GM12878 (cell line): ENCODE data around the gene LASP1NB.

ENCODE experiments used
- BRCA1 ChIP-seq: IDR thresholded peaks from 2 replicates; pipeline ENCODE4 v1.6.1; 2011; ENCODE audit warnings: low read depth, low read length, improper control_type of control experiment
- CHD2 ChIP-seq: IDR thresholded peaks from 2 replicates; pipeline ENCODE4 v1.6.1; 2011; ENCODE audit warnings: low read depth, low read length, improper control_type of control experiment, borderline replicate concordance
- ESRRA ChIP-seq: IDR thresholded peaks from 2 replicates; pipeline ENCODE4 v1.6.1; 2012; ENCODE audit warnings: mild to moderate bottlenecking, low read length, improper control_type of control experiment
- FOXM1 ChIP-seq: IDR thresholded peaks from 2 replicates; pipeline ENCODE4 v1.6.1; 2012; ENCODE audit warnings: low read depth, mild to moderate bottlenecking, inconsistent platforms, low read length, moderate library complexity
- KLF5 ChIP-seq: fragments of 450-650 bp; IDR thresholded peaks from 2 replicates; pipeline ENCODE4 v1.6.1; 2014; ENCODE audit warnings: mild to moderate bottlenecking; ENCODE audit not compliant: partially characterized antibody
- NR2F1 ChIP-seq: fragments of 450-650 bp; conservative IDR thresholded peaks from 2 replicates; pipeline ENCODE4 v1.6.1; 2017; ENCODE audit warnings: mild to moderate bottlenecking
- RUNX3 ChIP-seq: IDR thresholded peaks from 2 replicates; pipeline ENCODE4 v1.6.1; 2012; ENCODE audit warnings: low read length, inconsistent platforms
- SUZ12 ChIP-seq: fragments of 200-600 bp; sonication (generic); IDR thresholded peaks from one replicate; pipeline ENCODE4 v1.6.1; 2018; ENCODE audit warnings: antibody characterized with exemption, mild to moderate bottlenecking; ENCODE audit not compliant: unreplicated experiment
- YY1 ChIP-seq: IDR thresholded peaks from 2 replicates; pipeline ENCODE4 v1.6.1; 2011; ENCODE audit warnings: low read depth, mild to moderate bottlenecking, low read length
- ZSCAN29 ChIP-seq: fragments of 450-650 bp; IDR thresholded peaks from 2 replicates; pipeline ENCODE4 v1.6.1; 2017; ENCODE audit warnings: mild to moderate bottlenecking, moderate library complexity
- TF ChIP-seq, protein P1 (sequence below): fragments of 450-650 bp; IDR thresholded peaks from 2 replicates; pipeline ENCODE4 v1.6.1; 2018; ENCODE audit warnings: borderline replicate concordance, mild to moderate bottlenecking; ENCODE audit not compliant: partially characterized antibody
- TF ChIP-seq, protein P2 (sequence below): fragments of 450-650 bp; formaldehyde crosslinking; IDR thresholded peaks from 2 replicates; pipeline ENCODE4 v1.4.0; 2022; ENCODE audit warnings: mild to moderate bottlenecking, moderate library complexity
- TF ChIP-seq, protein P3 (sequence below): fragments of 450-650 bp; IDR thresholded peaks from 2 replicates; pipeline ENCODE4 v1.6.1; 2014; ENCODE audit warnings: mild to moderate bottlenecking
- TF ChIP-seq, protein P4 (sequence below): fragments of 450-650 bp; IDR thresholded peaks from 2 replicates; pipeline ENCODE4 v1.6.1; 2017; ENCODE audit warnings: mild to moderate bottlenecking, moderate library complexity
- TF ChIP-seq, protein P5 (sequence below): IDR thresholded peaks from 2 replicates; pipeline ENCODE4 v1.6.1; 2012; ENCODE audit warnings: low read depth, low read length, improper control_type of control experiment
- TF ChIP-seq, protein P6 (sequence below): fragments of 450-650 bp; IDR thresholded peaks from 2 replicates; pipeline ENCODE4 v1.6.1; 2016; ENCODE audit warnings: mild to moderate bottlenecking

The LASP1NB gene

DNA sequence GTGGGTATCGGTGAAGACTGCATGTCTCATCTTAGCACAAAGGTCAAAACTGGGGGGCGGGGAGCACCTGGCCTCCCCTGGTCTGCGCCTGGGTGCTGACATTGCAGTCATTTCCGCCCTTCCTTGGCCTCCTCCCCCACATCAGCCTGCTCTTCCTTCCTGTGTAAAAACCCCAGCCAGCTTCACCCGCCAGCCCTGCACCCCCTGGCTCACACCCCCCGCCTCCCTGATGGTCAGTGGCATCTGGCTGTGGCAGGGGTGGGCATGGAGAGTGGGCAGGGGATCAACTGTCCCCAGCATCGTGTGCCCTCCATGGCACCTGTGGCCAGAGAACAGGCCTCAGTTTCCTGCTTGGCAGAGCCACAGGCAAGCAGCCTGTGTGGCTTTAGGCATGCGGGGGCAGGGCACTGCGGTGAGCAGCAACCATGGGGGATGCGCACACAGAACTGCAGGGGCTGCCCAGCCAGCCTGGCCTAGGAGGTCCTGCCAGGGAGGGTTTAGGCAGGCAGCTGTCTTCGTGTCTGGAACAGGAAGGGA is 26.5 kb upstream of the LASP1NB start (continued):
- TF ChIP-seq, protein P1, sequence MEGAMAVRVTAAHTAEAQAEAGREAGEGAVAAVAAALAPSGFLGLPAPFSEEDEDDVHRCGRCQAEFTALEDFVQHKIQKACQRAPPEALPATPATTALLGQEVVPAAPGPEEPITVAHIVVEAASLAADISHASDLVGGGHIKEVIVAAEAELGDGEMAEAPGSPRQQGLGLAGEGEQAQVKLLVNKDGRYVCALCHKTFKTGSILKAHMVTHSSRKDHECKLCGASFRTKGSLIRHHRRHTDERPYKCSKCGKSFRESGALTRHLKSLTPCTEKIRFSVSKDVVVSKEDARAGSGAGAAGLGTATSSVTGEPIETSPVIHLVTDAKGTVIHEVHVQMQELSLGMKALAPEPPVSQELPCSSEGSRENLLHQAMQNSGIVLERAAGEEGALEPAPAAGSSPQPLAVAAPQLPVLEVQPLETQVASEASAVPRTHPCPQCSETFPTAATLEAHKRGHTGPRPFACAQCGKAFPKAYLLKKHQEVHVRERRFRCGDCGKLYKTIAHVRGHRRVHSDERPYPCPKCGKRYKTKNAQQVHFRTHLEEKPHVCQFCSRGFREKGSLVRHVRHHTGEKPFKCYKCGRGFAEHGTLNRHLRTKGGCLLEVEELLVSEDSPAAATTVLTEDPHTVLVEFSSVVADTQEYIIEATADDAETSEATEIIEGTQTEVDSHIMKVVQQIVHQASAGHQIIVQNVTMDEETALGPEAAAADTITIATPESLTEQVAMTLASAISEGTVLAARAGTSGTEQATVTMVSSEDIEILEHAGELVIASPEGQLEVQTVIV: no peak
- TF ChIP-seq ZSCAN29: no peak
- no peak for TF ChIP-seq KLF5
- TF ChIP-seq YY1: peak; percentile 20; the same call in 1 of the 2 replicates
- TF ChIP-seq, protein P2, sequence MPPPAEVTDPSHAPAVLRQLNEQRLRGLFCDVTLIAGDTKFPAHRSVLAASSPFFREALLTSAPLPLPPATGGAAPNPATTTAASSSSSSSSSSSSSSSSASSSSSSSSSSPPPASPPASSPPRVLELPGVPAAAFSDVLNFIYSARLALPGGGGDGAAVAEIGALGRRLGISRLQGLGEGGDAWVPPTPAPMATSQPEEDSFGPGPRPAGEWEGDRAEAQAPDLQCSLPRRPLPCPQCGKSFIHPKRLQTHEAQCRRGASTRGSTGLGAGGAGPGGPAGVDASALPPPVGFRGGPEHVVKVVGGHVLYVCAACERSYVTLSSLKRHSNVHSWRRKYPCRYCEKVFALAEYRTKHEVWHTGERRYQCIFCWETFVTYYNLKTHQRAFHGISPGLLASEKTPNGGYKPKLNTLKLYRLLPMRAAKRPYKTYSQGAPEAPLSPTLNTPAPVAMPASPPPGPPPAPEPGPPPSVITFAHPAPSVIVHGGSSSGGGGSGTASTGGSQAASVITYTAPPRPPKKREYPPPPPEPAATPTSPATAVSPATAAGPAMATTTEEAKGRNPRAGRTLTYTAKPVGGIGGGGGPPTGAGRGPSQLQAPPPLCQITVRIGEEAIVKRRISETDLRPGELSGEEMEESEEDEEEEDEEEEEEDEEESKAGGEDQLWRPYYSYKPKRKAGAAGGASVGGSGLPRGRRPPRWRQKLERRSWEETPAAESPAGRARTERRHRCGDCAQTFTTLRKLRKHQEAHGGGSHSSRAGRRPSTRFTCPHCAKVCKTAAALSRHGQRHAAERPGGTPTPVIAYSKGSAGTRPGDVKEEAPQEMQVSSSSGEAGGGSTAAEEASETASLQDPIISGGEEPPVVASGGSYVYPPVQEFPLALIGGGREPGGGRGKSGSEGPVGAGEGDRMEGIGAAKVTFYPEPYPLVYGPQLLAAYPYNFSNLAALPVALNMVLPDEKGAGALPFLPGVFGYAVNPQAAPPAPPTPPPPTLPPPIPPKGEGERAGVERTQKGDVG (CRISPR knock-in tag): 0 out of 2 replicates have a peak, but pooled peaks have one; percentile 28
- peak; percentile 89 for TF ChIP-seq CHD2
- TF ChIP-seq ESRRA: peak; percentile 86; the same call in 1 of the 2 replicates
- TF ChIP-seq, protein P3, sequence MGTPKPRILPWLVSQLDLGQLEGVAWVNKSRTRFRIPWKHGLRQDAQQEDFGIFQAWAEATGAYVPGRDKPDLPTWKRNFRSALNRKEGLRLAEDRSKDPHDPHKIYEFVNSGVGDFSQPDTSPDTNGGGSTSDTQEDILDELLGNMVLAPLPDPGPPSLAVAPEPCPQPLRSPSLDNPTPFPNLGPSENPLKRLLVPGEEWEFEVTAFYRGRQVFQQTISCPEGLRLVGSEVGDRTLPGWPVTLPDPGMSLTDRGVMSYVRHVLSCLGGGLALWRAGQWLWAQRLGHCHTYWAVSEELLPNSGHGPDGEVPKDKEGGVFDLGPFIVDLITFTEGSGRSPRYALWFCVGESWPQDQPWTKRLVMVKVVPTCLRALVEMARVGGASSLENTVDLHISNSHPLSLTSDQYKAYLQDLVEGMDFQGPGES: no peak
- peak; percentile 76 for TF ChIP-seq FOXM1
- no peak for TF ChIP-seq BRCA1
- TF ChIP-seq, protein P4, sequence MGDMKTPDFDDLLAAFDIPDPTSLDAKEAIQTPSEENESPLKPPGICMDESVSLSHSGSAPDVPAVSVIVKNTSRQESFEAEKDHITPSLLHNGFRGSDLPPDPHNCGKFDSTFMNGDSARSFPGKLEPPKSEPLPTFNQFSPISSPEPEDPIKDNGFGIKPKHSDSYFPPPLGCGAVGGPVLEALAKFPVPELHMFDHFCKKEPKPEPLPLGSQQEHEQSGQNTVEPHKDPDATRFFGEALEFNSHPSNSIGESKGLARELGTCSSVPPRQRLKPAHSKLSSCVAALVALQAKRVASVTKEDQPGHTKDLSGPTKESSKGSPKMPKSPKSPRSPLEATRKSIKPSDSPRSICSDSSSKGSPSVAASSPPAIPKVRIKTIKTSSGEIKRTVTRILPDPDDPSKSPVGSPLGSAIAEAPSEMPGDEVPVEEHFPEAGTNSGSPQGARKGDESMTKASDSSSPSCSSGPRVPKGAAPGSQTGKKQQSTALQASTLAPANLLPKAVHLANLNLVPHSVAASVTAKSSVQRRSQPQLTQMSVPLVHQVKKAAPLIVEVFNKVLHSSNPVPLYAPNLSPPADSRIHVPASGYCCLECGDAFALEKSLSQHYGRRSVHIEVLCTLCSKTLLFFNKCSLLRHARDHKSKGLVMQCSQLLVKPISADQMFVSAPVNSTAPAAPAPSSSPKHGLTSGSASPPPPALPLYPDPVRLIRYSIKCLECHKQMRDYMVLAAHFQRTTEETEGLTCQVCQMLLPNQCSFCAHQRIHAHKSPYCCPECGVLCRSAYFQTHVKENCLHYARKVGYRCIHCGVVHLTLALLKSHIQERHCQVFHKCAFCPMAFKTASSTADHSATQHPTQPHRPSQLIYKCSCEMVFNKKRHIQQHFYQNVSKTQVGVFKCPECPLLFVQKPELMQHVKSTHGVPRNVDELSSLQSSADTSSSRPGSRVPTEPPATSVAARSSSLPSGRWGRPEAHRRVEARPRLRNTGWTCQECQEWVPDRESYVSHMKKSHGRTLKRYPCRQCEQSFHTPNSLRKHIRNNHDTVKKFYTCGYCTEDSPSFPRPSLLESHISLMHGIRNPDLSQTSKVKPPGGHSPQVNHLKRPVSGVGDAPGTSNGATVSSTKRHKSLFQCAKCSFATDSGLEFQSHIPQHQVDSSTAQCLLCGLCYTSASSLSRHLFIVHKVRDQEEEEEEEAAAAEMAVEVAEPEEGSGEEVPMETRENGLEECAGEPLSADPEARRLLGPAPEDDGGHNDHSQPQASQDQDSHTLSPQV: peak; percentile 61; the same call in 1 of the 2 replicates
- peak; percentile 88 for TF ChIP-seq RUNX3
- no peak for TF ChIP-seq SUZ12
- TF ChIP-seq, protein P5, sequence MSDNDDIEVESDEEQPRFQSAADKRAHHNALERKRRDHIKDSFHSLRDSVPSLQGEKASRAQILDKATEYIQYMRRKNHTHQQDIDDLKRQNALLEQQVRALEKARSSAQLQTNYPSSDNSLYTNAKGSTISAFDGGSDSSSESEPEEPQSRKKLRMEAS: peak; percentile 64; the same call in 1 of the 2 replicates
- TF ChIP-seq NR2F1: peak; percentile 95
- TF ChIP-seq, protein P6, sequence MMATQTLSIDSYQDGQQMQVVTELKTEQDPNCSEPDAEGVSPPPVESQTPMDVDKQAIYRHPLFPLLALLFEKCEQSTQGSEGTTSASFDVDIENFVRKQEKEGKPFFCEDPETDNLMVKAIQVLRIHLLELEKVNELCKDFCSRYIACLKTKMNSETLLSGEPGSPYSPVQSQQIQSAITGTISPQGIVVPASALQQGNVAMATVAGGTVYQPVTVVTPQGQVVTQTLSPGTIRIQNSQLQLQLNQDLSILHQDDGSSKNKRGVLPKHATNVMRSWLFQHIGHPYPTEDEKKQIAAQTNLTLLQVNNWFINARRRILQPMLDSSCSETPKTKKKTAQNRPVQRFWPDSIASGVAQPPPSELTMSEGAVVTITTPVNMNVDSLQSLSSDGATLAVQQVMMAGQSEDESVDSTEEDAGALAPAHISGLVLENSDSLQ: no peak; the same call in 1 of the 2 replicates
